HG03469 (cell line): ENCODE measurements around the gene NELL2.

Experiments used
- ATAC-seq: cut with Tn5 transposase; IDR thresholded peaks from one replicate; pipeline ENCODE4 v1.9.1; 2021; ENCODE audit warnings: mild to moderate bottlenecking, moderate library complexity, moderate number of reproducible peaks; ENCODE audit not compliant: unreplicated experiment

NELL2 gene

DNA sequence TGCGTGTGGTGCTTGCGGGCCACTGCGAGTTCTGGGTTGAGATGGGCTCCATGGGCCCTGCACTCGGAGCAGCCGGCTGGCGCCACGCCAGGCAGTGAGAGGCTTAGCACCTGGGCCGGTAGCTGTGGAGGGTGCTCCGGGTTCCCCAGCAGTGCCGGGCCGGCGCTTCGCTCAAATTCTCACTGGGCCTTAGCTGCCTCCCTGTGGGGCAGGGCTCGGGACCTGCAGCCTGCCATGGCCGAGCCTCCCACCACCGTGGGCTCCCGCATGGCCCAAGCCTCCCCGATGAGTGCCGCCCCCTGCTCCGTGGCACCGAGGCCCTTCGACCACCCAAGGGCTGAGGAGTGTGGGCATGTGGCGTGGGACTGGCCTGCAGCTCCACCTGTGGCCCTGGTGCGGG, 375.7 kb downstream of the NELL2 start:
- no peak for ATAC-seq

DNA sequence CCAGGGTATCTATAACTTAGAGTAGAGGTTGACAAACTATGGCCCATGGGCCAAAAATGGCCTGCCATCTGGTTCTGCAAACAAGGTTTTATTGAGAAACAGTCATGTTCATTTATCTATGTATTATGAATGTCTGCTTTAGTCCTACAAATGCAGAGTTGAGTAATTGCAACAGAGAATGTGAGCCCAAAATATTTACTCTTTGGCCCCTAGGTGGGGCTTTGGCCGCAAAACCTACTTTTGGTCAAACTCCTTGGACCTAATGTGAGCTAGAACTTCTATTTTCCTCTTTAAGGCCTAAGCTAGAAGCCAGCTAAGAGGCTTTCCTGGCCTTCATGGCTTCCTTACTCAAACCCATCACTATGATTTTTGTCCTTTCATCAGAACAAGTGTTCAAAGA, 379.1 kb downstream of the NELL2 start:
- no peak for ATAC-seq

DNA sequence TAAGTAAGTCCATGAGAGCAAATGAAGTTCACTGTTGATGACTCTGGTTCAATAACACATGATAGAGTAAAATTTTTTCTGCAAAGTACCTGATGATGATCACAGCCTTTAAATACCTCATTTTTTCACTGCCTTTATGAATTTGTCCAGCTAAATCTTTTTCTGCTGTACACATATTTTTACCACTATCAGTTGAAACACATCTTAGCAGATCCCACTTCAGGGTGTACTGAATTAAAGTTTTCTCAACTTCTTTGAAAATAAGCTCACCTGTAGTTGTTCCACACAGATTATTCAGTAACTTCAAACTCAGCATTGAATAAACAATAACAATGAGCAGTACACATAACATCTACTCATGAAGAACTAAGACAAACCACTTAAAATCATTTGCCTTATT, 385.9 kb downstream of the NELL2 start:
- ATAC-seq, result no peak

DNA sequence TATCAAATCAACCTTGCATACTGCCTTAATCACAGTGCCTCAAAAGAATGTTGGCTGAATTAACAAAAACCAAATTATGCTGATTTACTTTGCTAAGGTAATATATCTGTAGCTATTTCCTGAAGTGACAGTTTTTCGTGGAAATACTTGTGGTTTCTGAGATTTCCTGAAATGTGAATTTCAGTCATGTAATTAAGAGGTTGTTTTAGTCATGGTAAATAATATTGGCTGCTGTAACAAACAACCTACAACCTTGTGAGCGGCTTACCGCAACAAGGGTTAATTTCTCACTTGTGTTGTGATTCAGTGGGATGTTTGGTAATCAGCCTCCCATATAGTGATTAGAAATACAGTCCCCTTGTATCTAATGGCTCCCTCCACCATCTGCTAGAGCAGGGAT, 387.9 kb downstream of the NELL2 start:
- ATAC-seq, result no peak

DNA sequence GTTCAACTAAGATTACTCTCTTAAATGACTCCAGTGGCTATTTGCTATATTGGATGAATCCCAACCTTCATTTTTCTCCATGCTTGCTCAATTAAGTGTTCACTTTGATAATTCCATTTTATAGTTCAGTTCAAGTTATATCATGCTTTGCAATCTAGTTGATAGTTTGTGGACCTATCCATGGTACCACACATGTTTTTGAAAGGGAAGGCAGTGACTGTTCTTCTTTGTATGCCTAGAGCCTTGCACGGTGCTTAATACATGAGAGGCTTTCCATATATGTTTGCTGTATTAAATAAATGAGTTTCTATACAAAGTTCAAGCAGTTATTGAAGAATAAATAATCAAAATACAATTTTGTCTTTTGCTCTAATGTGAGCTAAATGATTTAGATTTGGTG, 391.3 kb downstream of the NELL2 start:
- no peak for ATAC-seq

DNA sequence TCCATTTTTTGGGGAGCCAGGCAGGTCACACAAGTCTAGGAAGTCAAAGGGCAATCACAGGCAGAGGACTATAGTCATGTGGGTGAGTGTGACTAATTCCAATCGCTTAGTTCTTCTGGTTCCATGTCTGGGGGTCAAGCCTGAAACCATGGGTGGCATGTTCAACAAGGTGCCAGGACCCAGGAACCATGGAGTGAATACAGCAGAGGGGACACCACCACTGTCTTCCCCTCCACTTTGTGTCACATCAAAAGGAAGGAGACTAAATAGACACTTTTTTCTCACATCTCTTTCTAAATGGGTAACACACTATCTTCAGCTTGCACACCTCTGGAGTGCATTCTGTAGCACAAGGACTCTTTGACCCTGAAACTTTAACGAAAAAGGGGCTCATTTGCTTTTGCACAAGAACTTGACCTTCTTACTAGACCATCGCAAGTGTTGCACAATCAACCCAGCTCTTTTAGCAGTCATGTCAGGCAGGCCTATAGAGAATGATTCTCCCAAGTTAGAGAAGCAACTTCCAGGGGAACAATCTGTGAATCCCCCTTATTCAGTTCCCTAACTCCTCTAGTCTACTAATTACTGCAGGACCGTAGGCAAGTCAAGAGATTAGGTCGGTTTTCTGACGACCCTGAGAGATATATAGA, 398.7 kb downstream of the NELL2 start:
- ATAC-seq, result no peak

DNA sequence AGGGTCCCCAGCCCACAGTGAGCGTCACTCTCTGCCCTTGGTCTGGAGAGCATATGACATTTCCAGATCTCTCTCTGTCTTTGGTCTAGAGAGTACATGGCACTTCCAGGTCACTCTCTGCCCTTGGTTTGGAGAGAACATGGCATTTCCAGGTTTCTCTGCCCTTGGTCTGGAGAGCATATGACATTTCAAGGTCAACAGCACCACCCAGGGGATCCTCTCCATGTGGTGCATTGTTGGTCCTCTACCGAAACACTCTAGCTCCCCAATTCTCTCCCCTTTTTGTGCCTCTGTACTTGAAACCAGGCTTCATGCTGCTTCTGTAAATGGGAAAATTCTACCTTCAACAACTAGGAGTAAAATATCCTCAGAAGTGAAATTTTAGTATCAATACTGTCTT, 399.4 kb downstream of the NELL2 start:
- no peak for ATAC-seq

DNA sequence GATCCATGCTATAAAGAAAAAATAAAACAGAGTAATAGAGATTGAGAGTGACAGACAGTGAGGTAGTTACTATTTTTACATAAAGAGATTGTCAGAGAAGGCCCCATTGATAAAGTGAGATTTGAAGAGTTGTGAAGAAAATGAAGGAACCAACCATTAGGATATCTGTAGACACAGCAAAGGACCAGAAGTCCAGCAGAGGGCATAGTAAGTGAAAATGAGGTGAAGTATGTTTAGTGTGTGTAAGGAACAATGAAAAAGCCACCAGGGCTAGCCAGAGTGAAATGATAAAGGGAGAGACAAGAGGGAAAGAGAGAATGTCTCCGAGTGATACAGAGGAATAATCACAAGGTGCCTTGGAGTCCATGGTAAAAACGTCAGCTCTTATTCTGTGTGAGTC, 411.0 kb downstream of the NELL2 start:
- no peak for ATAC-seq

DNA sequence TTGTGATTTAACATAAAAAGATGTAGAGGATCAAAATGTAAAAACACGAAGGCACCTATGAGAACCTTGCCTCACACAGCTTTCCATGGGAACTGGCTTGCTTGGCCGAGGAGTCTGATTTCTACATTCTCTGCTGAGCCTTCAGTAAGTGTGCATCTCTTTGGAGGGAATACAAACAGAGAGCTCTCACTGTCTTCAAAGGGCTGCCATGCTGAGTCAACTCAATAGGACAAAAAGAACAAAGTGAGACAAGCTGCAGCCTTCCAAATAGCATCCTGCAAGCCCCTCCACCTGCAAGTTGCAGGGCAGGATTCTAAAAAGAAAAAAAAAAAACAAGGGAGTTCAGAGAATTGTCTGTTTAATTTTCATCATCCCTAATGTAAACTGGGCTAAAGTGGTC, 411.9 kb downstream of the NELL2 start:
- ATAC-seq, result no peak

DNA sequence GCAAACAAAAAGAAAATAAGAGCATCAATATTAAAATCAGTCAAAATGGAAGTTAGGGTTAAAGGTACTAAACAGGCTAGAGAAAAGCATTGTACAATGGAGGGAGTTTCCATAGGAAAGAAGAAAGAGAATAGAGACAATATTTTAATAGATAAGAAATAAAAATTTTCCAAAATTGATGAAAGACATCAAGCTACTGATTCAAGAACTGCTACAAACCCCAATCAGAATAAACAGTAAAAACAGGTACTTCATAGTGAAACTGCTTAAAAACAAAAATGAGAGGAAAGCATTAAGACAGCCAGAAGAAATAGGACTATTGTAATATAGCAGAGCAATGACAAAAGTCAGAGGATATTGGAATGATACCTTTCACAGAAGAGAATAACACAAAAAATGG, 413.4 kb downstream of the NELL2 start:
- no peak for ATAC-seq

DNA sequence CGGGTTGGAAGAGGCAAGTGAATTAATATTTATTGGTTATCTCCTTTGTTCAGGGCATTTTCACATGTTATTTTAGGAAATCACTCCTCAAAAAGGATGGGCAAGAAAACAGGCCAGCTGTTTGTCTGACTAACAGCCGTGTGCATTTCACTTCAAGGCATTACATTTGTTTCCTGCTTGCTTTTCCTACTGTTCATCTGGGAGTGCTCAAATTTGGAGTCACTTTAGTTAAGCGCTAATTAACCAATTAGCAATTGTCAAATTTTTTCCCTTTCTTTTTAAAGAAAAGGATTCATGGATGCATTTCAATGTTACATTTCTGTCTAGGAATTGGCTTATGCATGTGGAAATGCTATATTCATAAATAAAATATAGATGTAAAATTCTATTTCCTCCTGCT, 415.9 kb downstream of the NELL2 start:
- ATAC-seq, result no peak

DNA sequence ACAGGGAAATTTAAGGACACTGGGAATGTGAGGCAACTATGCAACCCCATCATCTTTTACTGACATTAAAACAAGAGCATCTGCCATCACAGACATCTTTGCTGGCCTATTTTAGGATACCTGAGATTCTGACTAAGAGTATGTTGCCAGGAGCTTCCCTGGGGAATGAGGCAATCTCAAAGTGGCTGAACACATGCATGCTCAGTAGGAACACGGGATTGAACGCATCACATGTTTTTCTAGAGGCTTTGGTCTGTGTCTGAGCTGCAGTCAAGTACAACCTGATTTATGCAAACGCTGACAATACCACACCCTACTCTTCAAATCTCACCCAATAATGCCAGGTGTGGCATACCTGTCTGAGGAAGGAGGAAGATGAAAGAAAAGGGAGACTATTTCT, 416.5 kb downstream of the NELL2 start:
- no peak for ATAC-seq
